DOHH2 (cell line): ENCODE measurements around the gene CTAGE1.

Source experiments
- CTCF ChIP-seq: fragments of 200-600 bp; sonication (generic); IDR thresholded peaks from one replicate; pipeline ENCODE4 v1.5.1; 2014; ENCODE audit warnings: antibody characterized with exemption, mild to moderate bottlenecking, low read depth, low read length; ENCODE audit not compliant: poor library complexity, severe bottlenecking
- EZH2phosphoT487 ChIP-seq: fragments of 200-600 bp; sonication (generic); IDR thresholded peaks from 2 replicates; pipeline ENCODE4 v1.6.1; 2017; ENCODE audit warnings: borderline replicate concordance, mild to moderate bottlenecking, antibody characterized with exemption, low read length, moderate library complexity, mixed read lengths

DNA sequence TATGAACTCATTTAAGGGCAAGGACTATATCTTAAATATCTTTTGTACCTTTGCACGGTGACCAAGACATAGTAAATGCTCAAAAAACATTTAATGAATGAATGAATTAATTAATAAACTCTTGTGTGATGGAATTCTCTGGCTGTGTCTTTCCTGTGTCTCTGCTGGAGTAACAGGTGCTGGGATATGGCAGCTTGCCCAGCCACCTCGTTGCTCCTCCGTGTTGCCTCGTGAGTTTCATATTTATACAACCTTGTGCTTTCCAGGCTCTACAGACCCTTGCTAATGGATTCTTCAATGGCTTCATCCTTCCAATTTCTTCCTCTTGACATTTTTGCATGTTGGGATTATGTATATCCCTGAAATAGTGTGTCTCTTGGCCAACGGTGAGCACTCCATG lies 30.4 kb downstream of the CTAGE1 start:
- TF ChIP-seq CTCF (no peak), EZH2phosphoT487 (no peak)
